ENCODE data around the gene CCDC171. TPM values are rescaled to one million over a fixed set of nuclear protein-coding genes. Genes with fewer than 3 reads are reported as not detected.

CCDC171 gene
- total and polyA plus RNA-seq, 2 experiments from 2014 or later, result 4.4 to 5.1 TPM

- TF ChIP-seq ZNF462 (CRISPR knock-in tag; IDR thresholded peaks at IDR 0.05) (no peak), EZH2phosphoT487 (IDR thresholded peaks at IDR 0.05; ENCODE audit: unreplicated experiment) (no peak), ZNF114 (CRISPR knock-in tag; IDR thresholded peaks at IDR 0.05) (no peak), JUNB (IDR thresholded peaks at IDR 0.05; ENCODE audit: unreplicated experiment) (no peak), ETS1 (IDR thresholded peaks at IDR 0.05) (no peak), POLR2AphosphoS5 (IDR thresholded peaks at IDR 0.05; ENCODE audit: low read depth) (no peak), STAT1 (IDR thresholded peaks at IDR 0.05; ENCODE audit: unreplicated experiment) (no peak)
These were observed 210.5 kb downstream of the CCDC171 start (continued) for GRCh38 chr9:15763371-15763770.

DNA sequence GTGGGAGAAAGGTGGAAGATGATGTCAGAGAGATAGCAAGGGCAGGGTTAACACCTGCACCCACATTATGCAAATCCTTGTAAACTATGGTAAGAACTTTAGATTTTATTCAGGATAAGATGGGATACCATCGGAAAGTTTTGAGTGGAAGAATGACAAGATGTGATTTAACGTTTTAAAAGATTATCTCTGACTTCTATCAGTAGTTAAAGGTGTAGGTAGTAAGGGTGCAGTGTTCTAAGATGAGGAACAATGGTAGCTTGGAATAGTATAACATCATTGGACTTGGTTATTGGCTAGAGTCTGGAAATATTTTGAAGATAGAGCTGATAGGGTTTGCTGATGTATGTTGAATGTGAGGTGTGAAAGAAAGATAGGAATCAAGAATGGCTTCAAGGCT lies 211.3 kb downstream of the CCDC171 start:
- H3K79me2 ChIP-seq (replicated peaks; ENCODE audit: insufficient read depth), result no peaks in the 10 kb centered on the region
- DNase-seq (ENCODE audit: low spot score) (no peak), ATAC-seq (no peak)
- H3K9me2 ChIP-seq (ENCODE audit: insufficient read depth), result 0 out of 2 replicates have a peak, but pooled peaks cover 4% of the 10 kb centered on the region
- no peaks in the 10 kb centered on the region for H3K27me3 Mint-ChIP-seq (ENCODE audit: insufficient read depth, low read depth, poor library complexity)
- H3K4me3 Mint-ChIP-seq, result no peak overlapping the region
- no peaks in the 10 kb centered on the region for H3K27me3 ChIP-seq (ENCODE audit: insufficient read depth)
- no peak overlapping the region for H3K4me2 ChIP-seq
- peaks cover 5% of the 10 kb centered on the region; the same call in 2 of the 3 replicates for H3K4me1 Mint-ChIP-seq
- no peaks in the 10 kb centered on the region for H3K4me1 ChIP-seq (ENCODE audit: insufficient read depth)
- no peaks in the 10 kb centered on the region for H3F3A ChIP-seq (replicated peaks; ENCODE audit: low read depth)
- no peak overlapping the region for H2AFZ ChIP-seq
- H3K4me3 ChIP-seq, result no peak overlapping the region
- no peak overlapping the region for H3K27ac Mint-ChIP-seq
- H3K9me3 Mint-ChIP-seq, result no peaks in the 10 kb centered on the region
- H3K27ac ChIP-seq (ENCODE audit: low read depth), result no peak overlapping the region
- H3K36me3 ChIP-seq (ENCODE audit: insufficient read depth), result no peaks in the 10 kb centered on the region
- H4K20me1 ChIP-seq (replicated peaks; ENCODE audit: insufficient read depth), result no peaks in the 10 kb centered on the region
- no peaks in the 10 kb centered on the region for H3K36me3 Mint-ChIP-seq (ENCODE audit: low read depth)
- TF ChIP-seq ZNF114 (CRISPR knock-in tag; IDR thresholded peaks at IDR 0.05) (no peak), JUNB (IDR thresholded peaks at IDR 0.05; ENCODE audit: unreplicated experiment) (no peak), STAT1 (IDR thresholded peaks at IDR 0.05; ENCODE audit: unreplicated experiment) (no peak), EZH2 (IDR thresholded peaks at IDR 0.05; ENCODE audit: low read depth, unreplicated experiment) (no peak), POLR2AphosphoS5 (IDR thresholded peaks at IDR 0.05; ENCODE audit: low read depth) (no peak), NANOG (IDR thresholded peaks at IDR 0.05; ENCODE audit: borderline replicate concordance) (no peak), CREB1 (CRISPR knock-in tag; IDR thresholded peaks at IDR 0.05; ENCODE audit: low read depth) (no peak), EZH2phosphoT487 (IDR thresholded peaks at IDR 0.05; ENCODE audit: unreplicated experiment) (no peak)
- TF ChIP-seq, protein P1, sequence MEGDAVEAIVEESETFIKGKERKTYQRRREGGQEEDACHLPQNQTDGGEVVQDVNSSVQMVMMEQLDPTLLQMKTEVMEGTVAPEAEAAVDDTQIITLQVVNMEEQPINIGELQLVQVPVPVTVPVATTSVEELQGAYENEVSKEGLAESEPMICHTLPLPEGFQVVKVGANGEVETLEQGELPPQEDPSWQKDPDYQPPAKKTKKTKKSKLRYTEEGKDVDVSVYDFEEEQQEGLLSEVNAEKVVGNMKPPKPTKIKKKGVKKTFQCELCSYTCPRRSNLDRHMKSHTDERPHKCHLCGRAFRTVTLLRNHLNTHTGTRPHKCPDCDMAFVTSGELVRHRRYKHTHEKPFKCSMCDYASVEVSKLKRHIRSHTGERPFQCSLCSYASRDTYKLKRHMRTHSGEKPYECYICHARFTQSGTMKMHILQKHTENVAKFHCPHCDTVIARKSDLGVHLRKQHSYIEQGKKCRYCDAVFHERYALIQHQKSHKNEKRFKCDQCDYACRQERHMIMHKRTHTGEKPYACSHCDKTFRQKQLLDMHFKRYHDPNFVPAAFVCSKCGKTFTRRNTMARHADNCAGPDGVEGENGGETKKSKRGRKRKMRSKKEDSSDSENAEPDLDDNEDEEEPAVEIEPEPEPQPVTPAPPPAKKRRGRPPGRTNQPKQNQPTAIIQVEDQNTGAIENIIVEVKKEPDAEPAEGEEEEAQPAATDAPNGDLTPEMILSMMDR (conservative IDR thresholded peaks at IDR 0.05; ENCODE audit: low read depth in 2 of 2), result no peak
- TF ChIP-seq, protein P2, sequence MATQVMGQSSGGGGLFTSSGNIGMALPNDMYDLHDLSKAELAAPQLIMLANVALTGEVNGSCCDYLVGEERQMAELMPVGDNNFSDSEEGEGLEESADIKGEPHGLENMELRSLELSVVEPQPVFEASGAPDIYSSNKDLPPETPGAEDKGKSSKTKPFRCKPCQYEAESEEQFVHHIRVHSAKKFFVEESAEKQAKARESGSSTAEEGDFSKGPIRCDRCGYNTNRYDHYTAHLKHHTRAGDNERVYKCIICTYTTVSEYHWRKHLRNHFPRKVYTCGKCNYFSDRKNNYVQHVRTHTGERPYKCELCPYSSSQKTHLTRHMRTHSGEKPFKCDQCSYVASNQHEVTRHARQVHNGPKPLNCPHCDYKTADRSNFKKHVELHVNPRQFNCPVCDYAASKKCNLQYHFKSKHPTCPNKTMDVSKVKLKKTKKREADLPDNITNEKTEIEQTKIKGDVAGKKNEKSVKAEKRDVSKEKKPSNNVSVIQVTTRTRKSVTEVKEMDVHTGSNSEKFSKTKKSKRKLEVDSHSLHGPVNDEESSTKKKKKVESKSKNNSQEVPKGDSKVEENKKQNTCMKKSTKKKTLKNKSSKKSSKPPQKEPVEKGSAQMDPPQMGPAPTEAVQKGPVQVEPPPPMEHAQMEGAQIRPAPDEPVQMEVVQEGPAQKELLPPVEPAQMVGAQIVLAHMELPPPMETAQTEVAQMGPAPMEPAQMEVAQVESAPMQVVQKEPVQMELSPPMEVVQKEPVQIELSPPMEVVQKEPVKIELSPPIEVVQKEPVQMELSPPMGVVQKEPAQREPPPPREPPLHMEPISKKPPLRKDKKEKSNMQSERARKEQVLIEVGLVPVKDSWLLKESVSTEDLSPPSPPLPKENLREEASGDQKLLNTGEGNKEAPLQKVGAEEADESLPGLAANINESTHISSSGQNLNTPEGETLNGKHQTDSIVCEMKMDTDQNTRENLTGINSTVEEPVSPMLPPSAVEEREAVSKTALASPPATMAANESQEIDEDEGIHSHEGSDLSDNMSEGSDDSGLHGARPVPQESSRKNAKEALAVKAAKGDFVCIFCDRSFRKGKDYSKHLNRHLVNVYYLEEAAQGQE (IDR thresholded peaks at IDR 0.05; ENCODE audit: unreplicated experiment), result no peak

Measured in GM23338 (cell line).